Fibroblast of skin of right quadriceps (primary cell): ENCODE measurements around the gene IL22RA1.
A peak's percentile ranks its signal among the peaks of the same experiment; 100 is the strongest.

Source experiments
- DNase-seq: peaks from one replicate; pipeline ENCODE4 v3.0.0-alpha.2; 2013

Gene IL22RA1

GRCh38 chr1:24070821-24071393 lies 72.0 kb downstream of the IL22RA1 start:
- DNase-seq, result peak; percentile 71

DNA sequence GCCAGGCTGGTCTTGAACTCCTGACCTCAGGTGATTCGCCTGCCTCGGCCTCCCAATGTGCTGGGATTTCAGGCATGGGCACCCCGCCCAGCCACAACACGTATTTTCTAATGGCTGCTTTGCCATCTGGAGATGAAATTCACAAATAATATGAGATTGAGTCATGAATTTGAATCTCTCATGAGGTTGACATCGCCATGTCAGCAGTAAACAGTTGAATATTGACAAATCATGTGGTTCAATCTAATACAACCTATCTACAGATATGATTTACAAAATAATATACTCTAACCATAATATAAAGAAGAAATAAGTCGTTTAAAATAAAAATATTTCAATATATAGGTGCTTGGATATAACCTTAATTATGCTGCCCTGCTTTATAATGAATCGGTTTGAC lies 73.1 kb downstream of the IL22RA1 start:
- DNase-seq, result no peak
